ENCODE data around the gene SHISA7. TPM values are rescaled to one million over a fixed set of nuclear protein-coding genes. Genes with fewer than 3 reads are reported as not detected.
"Not testable (repeated sequence)": the region's sequence is repeated elsewhere in the genome, so short reads cannot be mapped to it uniquely, and the experiment has no call there.

Gene SHISA7
- total RNA-seq, 1 experiment from 2014 or later: not detected

DNA sequence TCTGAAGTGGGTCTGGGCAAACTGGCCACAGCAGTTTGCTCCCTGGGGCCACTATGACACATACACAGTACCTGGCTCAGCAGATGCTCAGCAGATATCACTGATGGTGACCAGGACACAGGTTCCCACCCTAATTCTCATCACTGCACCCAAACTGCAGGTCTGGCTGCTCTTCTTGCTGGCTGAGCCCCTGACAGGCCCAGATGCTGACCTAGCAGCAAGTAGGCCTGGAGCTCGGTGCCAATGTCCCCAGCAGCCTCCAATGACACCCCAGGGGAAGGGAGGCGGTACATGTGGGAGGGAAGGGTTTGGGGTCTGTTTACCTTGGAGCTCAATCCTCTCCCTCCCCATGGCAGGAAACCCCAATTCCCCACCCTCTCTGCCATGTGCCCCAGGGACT, 40.6 kb downstream of the SHISA7 start:
- Mint-ChIP-seq H3K36me3 (ENCODE audit: insufficient read depth, unreplicated experiment) (peaks cover 96% of the 10 kb centered on the region), H3K9me3 (ENCODE audit: unreplicated experiment) (no peaks in the 10 kb centered on the region), H3K4me1 (ENCODE audit: low read depth, unreplicated experiment) (peaks cover 14% of the 10 kb centered on the region), H3K27ac (ENCODE audit: unreplicated experiment) (no peak overlapping the region), H3K4me3 (ENCODE audit: unreplicated experiment) (no peak overlapping the region), H3K27me3 (ENCODE audit: insufficient read depth, unreplicated experiment) (no peaks in the 10 kb centered on the region)
- intact Hi-C loops (cut with micrococcal nuclease; ENCODE audit: unreplicated experiment): loop anchor here (10.0 kb wide), 1 partner anchor 102 kb away; no protein-coding TSS in a partner anchor
- peaks cover 9% of the 10 kb centered on the region; the same call in 1 of the 2 replicates for H3K36me3 ChIP-seq (ENCODE audit: control insufficient read depth, insufficient read depth, low read length)
- peaks cover 12% of the 10 kb centered on the region; the same call in 1 of the 2 replicates for H3K4me1 ChIP-seq
- H3K27me3 ChIP-seq (replicated peaks; ENCODE audit: control insufficient read depth, insufficient read depth, low read length): no peaks in the 10 kb centered on the region
- H3K4me3 ChIP-seq (ENCODE audit: low read depth, low read length): no peak overlapping the region
- CTCF ChIA-PET: no interaction called here
- TF ChIP-seq CTCF (IDR thresholded peaks at IDR 0.05; ENCODE audit: insufficient read depth in 1 of 2, low read depth in 1 of 2, low read length in 1 of 2, severe bottlenecking in 1 of 2, unreplicated experiment in 1 of 2): no peak
- BruUV-seq (replicated peaks): no TSS peak
- POLR2A ChIA-PET: interaction anchor here (0.7 kb wide), 1 partner anchor 63 kb away, joined by 3 read pairs; the partner anchor contains the start of gene KMT5C
- no peaks in the 10 kb centered on the region for H3K9me3 ChIP-seq
- no peak for DNase-seq

- BruUV-seq (replicated peaks); H3K27me3 Mint-ChIP-seq (ENCODE audit: insufficient read depth, unreplicated experiment): not testable (repeated sequence)
Observed at GRCh38 chr19:55401390-55401789, 41.7 kb downstream of the SHISA7 start.

GRCh38 chr19:55400281-55401087, 42.6 kb downstream of the SHISA7 start:
- H3K4me3 Mint-ChIP-seq (ENCODE audit: unreplicated experiment): peak overlapping the region; percentile 14
- no peaks in the 10 kb centered on the region for H3K27me3 Mint-ChIP-seq (ENCODE audit: insufficient read depth, unreplicated experiment)
- H3K4me1 Mint-ChIP-seq (ENCODE audit: low read depth, unreplicated experiment): peaks cover 2% of the 10 kb centered on the region
- H3K9me3 Mint-ChIP-seq (ENCODE audit: unreplicated experiment): no peaks in the 10 kb centered on the region
- DNase-seq: no peak
- intact Hi-C loops (cut with micrococcal nuclease; ENCODE audit: unreplicated experiment): loop anchor here (10.0 kb wide), 1 partner anchor 104 kb away; no protein-coding TSS in a partner anchor
- ChIA-PET POLR2A (no interaction called here), CTCF (no interaction called here)
- Histone ChIP-seq H3K4me1 (no peaks in the 10 kb centered on the region), H3K9me3 (no peaks in the 10 kb centered on the region), H3K36me3 (ENCODE audit: control insufficient read depth, insufficient read depth, low read length) (peaks cover 6% of the 10 kb centered on the region; the same call in 1 of the 2 replicates), H3K4me3 (ENCODE audit: low read depth, low read length) (no peak overlapping the region), H3K27me3 (replicated peaks; ENCODE audit: control insufficient read depth, insufficient read depth, low read length) (no peaks in the 10 kb centered on the region)
- H3K36me3 Mint-ChIP-seq (ENCODE audit: insufficient read depth, unreplicated experiment): peaks cover 80% of the 10 kb centered on the region
- H3K27ac Mint-ChIP-seq (ENCODE audit: unreplicated experiment): peak overlapping the region; percentile 17
- no peak for TF ChIP-seq CTCF (IDR thresholded peaks at IDR 0.05; ENCODE audit: insufficient read depth in 1 of 2, low read depth in 1 of 2, low read length in 1 of 2, severe bottlenecking in 1 of 2, unreplicated experiment in 1 of 2)
- no TSS peak for BruUV-seq (replicated peaks)

More at GRCh38 chr19:55401390-55401789, 41.7 kb downstream of the SHISA7 start:
- H3K27ac Mint-ChIP-seq (ENCODE audit: unreplicated experiment); H3K27me3 ChIP-seq (replicated peaks; ENCODE audit: control insufficient read depth, insufficient read depth, low read length); H3K9me3 Mint-ChIP-seq (ENCODE audit: unreplicated experiment); H3K4me3 ChIP-seq (ENCODE audit: low read depth, low read length); H3K9me3 ChIP-seq; H3K36me3 ChIP-seq (ENCODE audit: control insufficient read depth, insufficient read depth, low read length); POLR2A ChIA-PET; DNase-seq; H3K4me1 ChIP-seq; H3K4me3 Mint-ChIP-seq (ENCODE audit: unreplicated experiment); CTCF ChIA-PET: not testable (repeated sequence)
- intact Hi-C loops (cut with micrococcal nuclease; ENCODE audit: unreplicated experiment): loop anchor here (10.0 kb wide), 1 partner anchor 103 kb away; no protein-coding TSS in a partner anchor
- Mint-ChIP-seq H3K36me3 (ENCODE audit: insufficient read depth, unreplicated experiment) (peaks cover 89% of the 10 kb centered on the region), H3K4me1 (ENCODE audit: low read depth, unreplicated experiment) (peaks cover 11% of the 10 kb centered on the region)
